Astrocyte (in vitro differentiated cells and primary cell): ENCODE measurements around the gene ARHGAP44. TPM values are rescaled to one million over a fixed set of nuclear protein-coding genes. Genes with fewer than 3 reads are reported as not detected.

Source experiments
- DNase-seq: peaks from one replicate; pipeline ENCODE4 v3.0.0-alpha.2; 2010; ENCODE audit warnings: low read depth
- FAIRE-seq: peaks from 2 replicates; lab custom pipeline; 2011; peaks lifted over from hg19 to GRCh38; lab: Jason Lieb, UNC
- H2AFZ ChIP-seq: 2 replicates; pipeline ENCODE4 v1.6.0; 2012; ENCODE audit warnings: low read depth, low read length, inconsistent platforms
- H3K27ac ChIP-seq: 2 replicates; pipeline ENCODE4 v1.5.1; 2011; ENCODE audit warnings: low read depth, low read length, inconsistent platforms
- H3K27me3 ChIP-seq: 2 replicates; pipeline ENCODE4 v1.6.0; 2011; ENCODE audit warnings: low read length, inconsistent platforms; ENCODE audit not compliant: insufficient read depth
- H3K36me3 ChIP-seq: 2 replicates; pipeline ENCODE4 v1.5.1; 2011; ENCODE audit warnings: low read length, inconsistent platforms; ENCODE audit not compliant: insufficient read depth
- H3K4me1 ChIP-seq: 2 replicates; pipeline ENCODE4 v1.5.1; 2011; ENCODE audit warnings: low read length, inconsistent platforms; ENCODE audit not compliant: insufficient read depth
- H3K4me2 ChIP-seq: 2 replicates; pipeline ENCODE4 v1.6.0; 2012; ENCODE audit warnings: low read length, inconsistent platforms
- H3K4me3 ChIP-seq: 2 replicates; pipeline ENCODE4 v1.5.1; 2011; ENCODE audit warnings: low read depth, mild to moderate bottlenecking, low read length, inconsistent platforms; ENCODE audit not compliant: insufficient read depth
- H3K79me2 ChIP-seq: 2 replicates; pipeline ENCODE4 v1.6.0; 2012; ENCODE audit warnings: mild to moderate bottlenecking, low read length, inconsistent platforms; ENCODE audit not compliant: insufficient read depth
- H3K9ac ChIP-seq: 2 replicates; pipeline ENCODE4 v1.6.0; 2012; ENCODE audit warnings: mild to moderate bottlenecking, low read length, inconsistent platforms
- H3K9me3 ChIP-seq: 2 replicates; pipeline ENCODE4 v1.5.1; 2012; ENCODE audit warnings: low read depth, mild to moderate bottlenecking, low read length, inconsistent platforms; ENCODE audit not compliant: insufficient read depth
- H4K20me1 ChIP-seq: 2 replicates; pipeline ENCODE4 v1.6.0; 2012; ENCODE audit warnings: low read length, inconsistent platforms; ENCODE audit not compliant: insufficient read depth
- H3K27ac Mint-ChIP-seq: one replicate; pipeline ENCODE4 v1.8.0; 2021; ENCODE audit warnings: mild to moderate bottlenecking, mixed read lengths; ENCODE audit not compliant: unreplicated experiment
- H3K27me3 Mint-ChIP-seq: one replicate; pipeline ENCODE4 v1.8.0; 2021; ENCODE audit warnings: low read depth, mixed read lengths; ENCODE audit not compliant: unreplicated experiment
- H3K36me3 Mint-ChIP-seq: one replicate; pipeline ENCODE4 v1.8.0; 2021; ENCODE audit warnings: low read depth, mixed read lengths; ENCODE audit not compliant: unreplicated experiment
- H3K4me1 Mint-ChIP-seq: one replicate; pipeline ENCODE4 v1.8.0; 2021; ENCODE audit warnings: low read depth, mixed read lengths; ENCODE audit not compliant: unreplicated experiment
- H3K4me3 Mint-ChIP-seq: one replicate; pipeline ENCODE4 v1.8.0; 2021; ENCODE audit warnings: mild to moderate bottlenecking, moderate library complexity, mixed read lengths; ENCODE audit not compliant: unreplicated experiment
- H3K9me3 Mint-ChIP-seq: one replicate; pipeline ENCODE4 v1.8.0; 2021; ENCODE audit warnings: mild to moderate bottlenecking, mixed read lengths; ENCODE audit not compliant: unreplicated experiment
- EZH2 ChIP-seq: IDR thresholded peaks from 2 replicates; pipeline ENCODE4 v1.6.1; 2012; ENCODE audit warnings: mild to moderate bottlenecking, low read length, inconsistent platforms; ENCODE audit not compliant: insufficient read depth
- total RNA-seq: library from RNA; stranded (reverse); gene quantifications from 2 replicates; pipeline ENCODE4 v1.2.1, GENCODE V29; 2021
- TF ChIP-seq, protein P1 (sequence below): IDR thresholded peaks from 2 replicates; pipeline ENCODE4 v1.5.1; 2011; ENCODE audit warnings: low read depth, mild to moderate bottlenecking, inconsistent platforms, low read length, moderate library complexity; ENCODE audit not compliant: insufficient read depth

ARHGAP44 gene
- total RNA-seq, 1 donor from 2014 or later, result 3.0 TPM

DNA sequence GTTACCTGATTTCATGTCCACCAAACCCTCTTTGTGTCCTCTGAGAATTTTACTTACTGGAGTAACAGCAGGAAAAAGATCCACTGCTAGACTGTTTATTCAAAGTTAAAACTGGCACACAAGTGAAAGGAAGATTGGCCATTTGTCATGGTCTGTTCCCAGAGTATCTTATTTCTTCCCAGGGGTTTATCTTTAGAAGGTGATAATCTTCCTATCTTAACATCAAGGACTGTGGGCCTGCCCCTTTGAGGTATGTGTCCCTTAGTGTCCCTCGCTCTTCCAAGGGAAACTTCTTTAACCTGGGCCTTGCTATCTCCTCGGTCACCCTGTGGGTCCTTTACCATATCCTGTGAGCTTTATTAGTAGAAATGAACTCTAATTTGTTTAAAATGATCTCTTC, 49.7 kb downstream of the ARHGAP44 start:
- no peaks in the 10 kb centered on the region for H3K27me3 Mint-ChIP-seq
- Histone ChIP-seq H3K9ac (no peak overlapping the region), H3K79me2 (no peaks in the 10 kb centered on the region), H2AFZ (no peak overlapping the region), H3K4me3 (no peak overlapping the region), H3K9me3 (no peaks in the 10 kb centered on the region), H3K4me1 (no peaks in the 10 kb centered on the region), H3K27me3 (no peaks in the 10 kb centered on the region), H4K20me1 (no peaks in the 10 kb centered on the region), H3K4me2 (no peak overlapping the region), H3K27ac (no peak overlapping the region), H3K36me3 (no peaks in the 10 kb centered on the region)
- no peaks in the 10 kb centered on the region for H3K36me3 Mint-ChIP-seq
- H3K4me3 Mint-ChIP-seq, result no peak overlapping the region
- DNase-seq (no peak), FAIRE-seq (no peak)
- H3K27ac Mint-ChIP-seq, result no peak overlapping the region
- H3K9me3 Mint-ChIP-seq, result peaks cover 4% of the 10 kb centered on the region
- H3K4me1 Mint-ChIP-seq, result no peaks in the 10 kb centered on the region
- TF ChIP-seq, protein P1, sequence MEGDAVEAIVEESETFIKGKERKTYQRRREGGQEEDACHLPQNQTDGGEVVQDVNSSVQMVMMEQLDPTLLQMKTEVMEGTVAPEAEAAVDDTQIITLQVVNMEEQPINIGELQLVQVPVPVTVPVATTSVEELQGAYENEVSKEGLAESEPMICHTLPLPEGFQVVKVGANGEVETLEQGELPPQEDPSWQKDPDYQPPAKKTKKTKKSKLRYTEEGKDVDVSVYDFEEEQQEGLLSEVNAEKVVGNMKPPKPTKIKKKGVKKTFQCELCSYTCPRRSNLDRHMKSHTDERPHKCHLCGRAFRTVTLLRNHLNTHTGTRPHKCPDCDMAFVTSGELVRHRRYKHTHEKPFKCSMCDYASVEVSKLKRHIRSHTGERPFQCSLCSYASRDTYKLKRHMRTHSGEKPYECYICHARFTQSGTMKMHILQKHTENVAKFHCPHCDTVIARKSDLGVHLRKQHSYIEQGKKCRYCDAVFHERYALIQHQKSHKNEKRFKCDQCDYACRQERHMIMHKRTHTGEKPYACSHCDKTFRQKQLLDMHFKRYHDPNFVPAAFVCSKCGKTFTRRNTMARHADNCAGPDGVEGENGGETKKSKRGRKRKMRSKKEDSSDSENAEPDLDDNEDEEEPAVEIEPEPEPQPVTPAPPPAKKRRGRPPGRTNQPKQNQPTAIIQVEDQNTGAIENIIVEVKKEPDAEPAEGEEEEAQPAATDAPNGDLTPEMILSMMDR, result no peak
- TF ChIP-seq EZH2, result no peak

- no peaks in the 10 kb centered on the region for H3K9me3 ChIP-seq
- H2AFZ ChIP-seq, result no peak overlapping the region
- Mint-ChIP-seq H3K4me3 (no peak overlapping the region), H3K4me1 (no peaks in the 10 kb centered on the region), H3K36me3 (no peaks in the 10 kb centered on the region), H3K27ac (no peak overlapping the region), H3K9me3 (peaks cover 4% of the 10 kb centered on the region), H3K27me3 (no peaks in the 10 kb centered on the region)
- TF ChIP-seq, protein P1, result no peak
- no peak for TF ChIP-seq EZH2
- H3K27ac ChIP-seq, result no peak overlapping the region
- H3K27me3 ChIP-seq, result no peaks in the 10 kb centered on the region
- H4K20me1 ChIP-seq, result no peaks in the 10 kb centered on the region
- DNase-seq (no peak), FAIRE-seq (no peak)
- no peaks in the 10 kb centered on the region for H3K79me2 ChIP-seq
- no peak overlapping the region for H3K4me3 ChIP-seq
- no peak overlapping the region for H3K9ac ChIP-seq
- H3K4me1 ChIP-seq, result no peaks in the 10 kb centered on the region
- H3K4me2 ChIP-seq, result no peak overlapping the region
- no peaks in the 10 kb centered on the region for H3K36me3 ChIP-seq
These were observed 53.6 kb downstream of the ARHGAP44 start for GRCh38 chr17:12842936-12843335.

- Histone ChIP-seq H3K27me3 (no peaks in the 10 kb centered on the region), H3K79me2 (no peaks in the 10 kb centered on the region), H2AFZ (no peak overlapping the region), H3K36me3 (no peaks in the 10 kb centered on the region), H3K4me1 (no peaks in the 10 kb centered on the region), H3K4me2 (no peak overlapping the region), H3K9ac (no peak overlapping the region), H3K4me3 (no peak overlapping the region), H3K9me3 (peaks cover 3% of the 10 kb centered on the region), H3K27ac (no peak overlapping the region), H4K20me1 (no peaks in the 10 kb centered on the region)
- Mint-ChIP-seq H3K27ac (no peak overlapping the region), H3K4me1 (no peaks in the 10 kb centered on the region), H3K9me3 (no peaks in the 10 kb centered on the region), H3K36me3 (no peaks in the 10 kb centered on the region), H3K4me3 (no peak overlapping the region), H3K27me3 (no peaks in the 10 kb centered on the region)
- DNase-seq (no peak), FAIRE-seq (no peak)
- TF ChIP-seq, protein P1, result no peak
- TF ChIP-seq EZH2, result no peak
These were observed 61.7 kb downstream of the ARHGAP44 start for GRCh38 chr17:12850996-12851395.
